IPS-20b (cell line): ENCODE results near the gene SHC4.
"Not testable (repeated sequence)": the region's sequence is repeated elsewhere in the genome, so short reads cannot be mapped to it uniquely, and the experiment has no call there.

Source experiments
- H3K27ac ChIP-seq: one replicate; pipeline ENCODE4 v1.5.1; 2013; ENCODE audit warnings: low read length
- H3K27me3 ChIP-seq: 2 replicates; pipeline ENCODE4 v1.6.1; 2013; ENCODE audit warnings: mild to moderate bottlenecking, low read length, inconsistent platforms; ENCODE audit not compliant: insufficient read depth
- H3K36me3 ChIP-seq: 2 replicates; pipeline ENCODE4 v1.6.1; 2013; ENCODE audit warnings: low read depth, mild to moderate bottlenecking, inconsistent platforms, low read length, moderate library complexity; ENCODE audit not compliant: insufficient read depth
- H3K4me1 ChIP-seq: 2 replicates; pipeline ENCODE4 v1.6.1; 2013; ENCODE audit warnings: mild to moderate bottlenecking, control low read depth, inconsistent platforms, low read length, moderate library complexity; ENCODE audit not compliant: insufficient read depth
- H3K4me3 ChIP-seq: 2 replicates; pipeline ENCODE4 v1.5.1; 2013; ENCODE audit warnings: mild to moderate bottlenecking, low read length, inconsistent platforms
- H3K9ac ChIP-seq: 2 replicates; pipeline ENCODE4 v1.6.1; 2013; ENCODE audit warnings: low read depth, mild to moderate bottlenecking, inconsistent platforms, low read length, moderate library complexity
- H3K9me3 ChIP-seq: 2 replicates; pipeline ENCODE4 v1.6.1; 2013; ENCODE audit warnings: mild to moderate bottlenecking, low read depth, low read length, inconsistent platforms; ENCODE audit not compliant: insufficient read depth

Gene SHC4

GRCh38 chr15:48983300-48983699 lies 19.6 kb upstream of the SHC4 start:
- H3K4me1 ChIP-seq, result no peaks in the 10 kb centered on the region
- H3K27me3 ChIP-seq, result no peaks in the 10 kb centered on the region
- no peak overlapping the region for H3K9ac ChIP-seq
- H3K9me3 ChIP-seq, result no peaks in the 10 kb centered on the region
- no peak overlapping the region for H3K4me3 ChIP-seq
- no peak overlapping the region for H3K27ac ChIP-seq
- no peaks in the 10 kb centered on the region for H3K36me3 ChIP-seq

GRCh38 chr15:48981941-48982340 lies 18.2 kb upstream of the SHC4 start:
- Histone ChIP-seq H3K36me3 (no peaks in the 10 kb centered on the region), H3K4me1 (no peaks in the 10 kb centered on the region), H3K4me3 (no peak overlapping the region), H3K9me3 (no peaks in the 10 kb centered on the region), H3K27ac (no peak overlapping the region), H3K9ac (no peak overlapping the region), H3K27me3 (peaks cover under 1% of the 10 kb centered on the region; the same call in 1 of the 2 replicates)

GRCh38 chr15:48978638-48979037 lies 14.9 kb upstream of the SHC4 start:
- Histone ChIP-seq H3K9me3 (no peaks in the 10 kb centered on the region), H3K27ac (no peak overlapping the region), H3K27me3 (peaks cover 9% of the 10 kb centered on the region; the same call in 1 of the 2 replicates), H3K4me3 (no peak overlapping the region), H3K36me3 (no peaks in the 10 kb centered on the region), H3K9ac (no peak overlapping the region), H3K4me1 (peaks cover 15% of the 10 kb centered on the region; the same call in 1 of the 2 replicates)

- Histone ChIP-seq H3K4me3 (peak overlapping the region; percentile 69; the same call in 1 of the 2 replicates), H3K27me3 (peaks cover 9% of the 10 kb centered on the region; the same call in 1 of the 2 replicates), H3K9ac (peak overlapping the region; percentile 65; the same call in 1 of the 2 replicates), H3K27ac (no peak overlapping the region), H3K9me3 (no peaks in the 10 kb centered on the region), H3K4me1 (peaks cover 15% of the 10 kb centered on the region; the same call in 1 of the 2 replicates), H3K36me3 (no peaks in the 10 kb centered on the region)
Observed at GRCh38 chr15:48976444-48977088, 12.8 kb upstream of the SHC4 start.

GRCh38 chr15:48975472-48976419 lies 12.0 kb upstream of the SHC4 start:
- peaks cover 9% of the 10 kb centered on the region; the same call in 1 of the 2 replicates for H3K27me3 ChIP-seq
- no peaks in the 10 kb centered on the region for H3K9me3 ChIP-seq
- peak overlapping the region; percentile 69 for H3K4me3 ChIP-seq
- H3K4me1 ChIP-seq, result peaks cover 15% of the 10 kb centered on the region; the same call in 1 of the 2 replicates
- no peaks in the 10 kb centered on the region for H3K36me3 ChIP-seq
- peak overlapping the region; percentile 84; the same call in 1 of the 2 replicates for H3K9ac ChIP-seq
- peak overlapping the region; percentile 36 for H3K27ac ChIP-seq

GRCh38 chr15:48974882-48975281 lies 11.2 kb upstream of the SHC4 start:
- H3K27me3 ChIP-seq, result peaks cover 9% of the 10 kb centered on the region; the same call in 1 of the 2 replicates
- H3K9me3 ChIP-seq, result no peaks in the 10 kb centered on the region
- H3K36me3 ChIP-seq, result no peaks in the 10 kb centered on the region
- H3K4me1 ChIP-seq, result peaks cover 15% of the 10 kb centered on the region; the same call in 1 of the 2 replicates
- no peak overlapping the region for H3K27ac ChIP-seq
- peak overlapping the region; percentile 69; the same call in 1 of the 2 replicates for H3K4me3 ChIP-seq
- H3K9ac ChIP-seq, result peak overlapping the region; percentile 84; the same call in 1 of the 2 replicates

GRCh38 chr15:48972750-48973503 lies 9.2 kb upstream of the SHC4 start:
- Histone ChIP-seq H3K27me3 (peaks cover 9% of the 10 kb centered on the region; the same call in 1 of the 2 replicates), H3K4me3 (no peak overlapping the region), H3K9me3 (no peaks in the 10 kb centered on the region), H3K4me1 (peaks cover 15% of the 10 kb centered on the region; the same call in 1 of the 2 replicates), H3K36me3 (no peaks in the 10 kb centered on the region), H3K27ac (no peak overlapping the region), H3K9ac (no peak overlapping the region)

GRCh38 chr15:48970926-48971325 lies 7.2 kb upstream of the SHC4 start:
- not testable (repeated sequence) for H3K27ac ChIP-seq, H3K4me3 ChIP-seq, H3K9me3 ChIP-seq, H3K36me3 ChIP-seq, H3K4me1 ChIP-seq, H3K9ac ChIP-seq, H3K27me3 ChIP-seq

- H3K9me3 ChIP-seq, result no peaks in the 10 kb centered on the region
- H3K36me3 ChIP-seq, result no peaks in the 10 kb centered on the region
- no peak overlapping the region for H3K4me3 ChIP-seq
- no peak overlapping the region for H3K9ac ChIP-seq
- H3K27me3 ChIP-seq, result peaks cover 22% of the 10 kb centered on the region
- H3K27ac ChIP-seq, result no peak overlapping the region
- no peaks in the 10 kb centered on the region; the same call in 1 of the 2 replicates for H3K4me1 ChIP-seq
Observed at GRCh38 chr15:48968066-48968465, 4.3 kb upstream of the SHC4 start.

- Histone ChIP-seq H3K4me1 (no peaks in the 10 kb centered on the region; the same call in 1 of the 2 replicates), H3K9ac (no peak overlapping the region), H3K9me3 (no peaks in the 10 kb centered on the region), H3K27ac (no peak overlapping the region), H3K27me3 (peaks cover 29% of the 10 kb centered on the region), H3K36me3 (no peaks in the 10 kb centered on the region), H3K4me3 (no peak overlapping the region)
Observed at GRCh38 chr15:48967336-48967735, 3.6 kb upstream of the SHC4 start.
